Sigmoid colon (tissue), 7 donors: ENCODE measurements around the gene PRMT1. TPM values are rescaled to one million over a fixed set of nuclear protein-coding genes. Genes with fewer than 3 reads are reported as not detected.

ENCODE experiments used
- DNase-seq: peaks from one replicate; pipeline ENCODE4 v3.0.0-alpha.2; 2019
- H3K27ac ChIP-seq, 4 donors: fragments of 200-600 bp; sonication (generic); one replicate each; pipeline ENCODE4 v1.5.1; 2016 to 2019; ENCODE audit warnings: mild to moderate bottlenecking in 1 of 4
- H3K27me3 ChIP-seq, 3 donors: fragments of 200-600 bp; sonication (generic); one replicate each; pipeline ENCODE4 v1.5.1; 2019; ENCODE audit warnings: mild to moderate bottlenecking in 1 of 3
- H3K36me3 ChIP-seq, 4 donors: fragments of 200-600 bp; sonication (generic); one replicate each; pipeline ENCODE4 v1.5.1; 2016 to 2019
- H3K4me1 ChIP-seq, 4 donors: fragments of 200-600 bp; sonication (generic); one replicate each; pipeline ENCODE4 v1.5.1; 2017 to 2019
- H3K4me3 ChIP-seq, 4 donors: fragments of 200-600 bp; sonication (generic); one replicate each; pipeline ENCODE4 v1.5.1; 2017 to 2019; ENCODE audit warnings: mild to moderate bottlenecking in 2 of 4, moderate library complexity in 1 of 4
- H3K9me3 ChIP-seq, 4 donors: fragments of 200-600 bp in 3 of 4; sonication (generic) in 3 of 4; one replicate each; pipeline versions ENCODE4 v1.5.1 to v1.6.1; 2013 to 2019
- CTCF ChIP-seq, 4 experiments: fragments of 450-650 bp in 3 of 4; fragments of 200-600 bp in 1 of 4; IDR thresholded peaks; one replicate each; pipeline ENCODE4 v1.5.1; 2016 to 2019; ENCODE audit warnings: antibody characterized with exemption in 4 of 4, mild to moderate bottlenecking in 3 of 4, moderate library complexity in 2 of 4
- EP300 ChIP-seq, 4 donors: sonication (generic); formaldehyde crosslinking; IDR thresholded peaks; one replicate each; pipeline ENCODE4 v1.6.1; 2017; ENCODE audit warnings: antibody characterized with exemption in 4 of 4
- POLR2A ChIP-seq, 2 donors: fragments of 450-650 bp; IDR thresholded peaks; one replicate each; pipeline ENCODE4 v1.6.1; 2016; ENCODE audit warnings: antibody characterized with exemption in 2 of 2, mild to moderate bottlenecking in 2 of 2, moderate library complexity in 2 of 2
- POLR2AphosphoS5 ChIP-seq, 4 donors: sonication (generic); formaldehyde crosslinking; IDR thresholded peaks; one replicate each; pipeline ENCODE4 v1.6.1; 2017; ENCODE audit warnings: antibody characterized with exemption in 4 of 4
- WGBS, 2 donors: extraction: QIAGEN DNeasy Blood & Tissue Kit; methylation state at CpG; one replicate each; pipeline ENCODE4 v1.1.7; 2013; 5-methylcytosine and 5-hydroxymethylcytosine counted together
- intact Hi-C: fragments of 100-400 bp; cut with DNase I; formaldehyde crosslinking; loops from one replicate; pipeline ENCODE4 v1.15.1; 2023
- polyA plus RNA-seq, 3 donors: library from polyadenylated mRNA; stranded (reverse); fragments of 200-250 nt; gene quantifications; one replicate each; pipeline ENCODE4 v1.2.3, GENCODE V29; 2013
- total RNA-seq, 4 donors: library from RNA; depleted of rRNA; stranded (reverse); fragments of >200 nt; gene quantifications; one replicate each; pipeline ENCODE4 v1.1.0, GENCODE V29; 2016
- donor health status: healthy with polysubstance abuse.
- donor health status: Bipolar disorder and iron deficiency.
- donor health status: healthy.

Gene PRMT1
- total and polyA plus RNA-seq, 7 donors, result 84.1 to 175 (median 148) TPM

- intact Hi-C loops, result no loop called here
- Histone ChIP-seq H3K36me3 (peaks cover 20 to 74% (median 54%) of the 10 kb centered on the region in 4 donors), H3K27ac (no peak overlapping the region), H3K4me1 (peaks cover 0 to 28% (median 25%) of the 10 kb centered on the region in 4 donors), H3K4me3 (no peak overlapping the region), H3K27me3 (peaks cover 0 to 8% (median 7%) of the 10 kb centered on the region in 3 donors), H3K9me3 (no peaks in the 10 kb centered on the region)
- WGBS, 2 donors, result 71 to 85% methylated on average over 35 of the region's 35 CpGs
- TF ChIP-seq EP300 (IDR thresholded peaks at IDR 0.05) (no peak), CTCF (IDR thresholded peaks at IDR 0.05) (peak in 2 of 4 experiments; percentile 11 to 27)
- no peak for DNase-seq
Observed at GRCh38 chr19:49684251-49684982, 7.3 kb downstream of the PRMT1 start.

GRCh38 chr19:49684983-49685553 is 8.0 kb downstream of the PRMT1 start:
- Histone ChIP-seq H3K27me3 (peaks cover 0 to 15% (median 13%) of the 10 kb centered on the region in 3 donors), H3K36me3 (peaks cover 20 to 74% (median 54%) of the 10 kb centered on the region in 4 donors), H3K4me1 (peaks cover 0 to 28% (median 25%) of the 10 kb centered on the region in 4 donors), H3K9me3 (no peaks in the 10 kb centered on the region), H3K27ac (no peak overlapping the region), H3K4me3 (no peak overlapping the region)
- 89 to 93% methylated on average over 13 of the region's 13 CpGs for WGBS, 2 donors
- intact Hi-C loops, result no loop called here
- TF ChIP-seq POLR2AphosphoS5 (IDR thresholded peaks at IDR 0.05), result no peak
- TF ChIP-seq EP300 (IDR thresholded peaks at IDR 0.05), result no peak
- TF ChIP-seq POLR2A (IDR thresholded peaks at IDR 0.05), result no peak
- TF ChIP-seq CTCF (IDR thresholded peaks at IDR 0.05), result no peak
- DNase-seq, result no peak

- DNase-seq, result no peak
- no peak overlapping the region for H3K4me3 ChIP-seq
- no peak overlapping the region for H3K27ac ChIP-seq
- peaks cover 20 to 73% (median 54%) of the 10 kb centered on the region in 4 donors for H3K36me3 ChIP-seq
- H3K9me3 ChIP-seq, result no peaks in the 10 kb centered on the region
- TF ChIP-seq CTCF (IDR thresholded peaks at IDR 0.05), result no peak
- no peak for TF ChIP-seq POLR2AphosphoS5 (IDR thresholded peaks at IDR 0.05)
- no peak for TF ChIP-seq POLR2A (IDR thresholded peaks at IDR 0.05)
- no peak for TF ChIP-seq EP300 (IDR thresholded peaks at IDR 0.05)
- H3K4me1 ChIP-seq, result peaks cover 0 to 28% (median 25%) of the 10 kb centered on the region in 4 donors
- intact Hi-C loops, result no loop called here
- H3K27me3 ChIP-seq, result peaks cover 0 to 23% (median 19%) of the 10 kb centered on the region in 3 donors
- 83 to 84% methylated on average over 23 of the region's 23 CpGs for WGBS, 2 donors
Observed at GRCh38 chr19:49685845-49686332, 8.8 kb downstream of the PRMT1 start.

GRCh38 chr19:49686503-49687088 is 9.5 kb downstream of the PRMT1 start:
- Histone ChIP-seq H3K4me3 (no peak overlapping the region), H3K27me3 (peaks cover 4 to 30% (median 25%) of the 10 kb centered on the region in 3 donors), H3K36me3 (peaks cover 20 to 66% (median 53%) of the 10 kb centered on the region in 4 donors), H3K9me3 (no peaks in the 10 kb centered on the region), H3K4me1 (peaks cover 0 to 28% (median 27%) of the 10 kb centered on the region in 4 donors), H3K27ac (no peak overlapping the region)
- 90 to 93% methylated on average over 27 of the region's 27 CpGs for WGBS, 2 donors
- no peak for DNase-seq
- intact Hi-C loops, result no loop called here
- no peak for TF ChIP-seq POLR2AphosphoS5 (IDR thresholded peaks at IDR 0.05)

GRCh38 chr19:49687150-49687549 is 10.1 kb downstream of the PRMT1 start:
- peaks cover 0 to 31% (median 26%) of the 10 kb centered on the region in 4 donors for H3K4me1 ChIP-seq
- peaks cover 15 to 60% (median 48%) of the 10 kb centered on the region in 4 donors for H3K36me3 ChIP-seq
- intact Hi-C loops, result no loop called here
- WGBS, 2 donors, result 76 to 78% methylated on average over 12 of the region's 12 CpGs
- DNase-seq, result no peak
- H3K27ac ChIP-seq, result no peak overlapping the region
- no peak for TF ChIP-seq EP300 (IDR thresholded peaks at IDR 0.05)
- TF ChIP-seq CTCF (IDR thresholded peaks at IDR 0.05), result no peak
- TF ChIP-seq POLR2A (IDR thresholded peaks at IDR 0.05), result no peak
- no peak for TF ChIP-seq POLR2AphosphoS5 (IDR thresholded peaks at IDR 0.05)
- peaks cover 4 to 35% (median 31%) of the 10 kb centered on the region in 3 donors for H3K27me3 ChIP-seq
- H3K4me3 ChIP-seq, result no peak overlapping the region
- no peaks in the 10 kb centered on the region for H3K9me3 ChIP-seq
